ENCODE results near the gene TEN1. TPM values are rescaled to one million over a fixed set of nuclear protein-coding genes. Genes with fewer than 3 reads are reported as not detected.

Gene TEN1
- polyA plus RNA-seq, 4 donors = 22.8 to 96.6 (median 54.7) TPM

GRCh38 chr17:75942473-75942872 is 36.6 kb upstream of the TEN1 start:
- Histone ChIP-seq H3K9me3 (ENCODE audit: control insufficient read depth in 2 of 2, insufficient read depth in 1 of 2, low read depth in 1 of 2, low read length in 1 of 2) (no peaks in the 10 kb centered on the region), H3K4me1 (ENCODE audit: control insufficient read depth in 3 of 3, insufficient read depth in 2 of 3, low read depth in 1 of 3, low read length in 2 of 3) (peaks cover 0 to 8% (median 0%) of the 10 kb centered on the region in 3 donors), H3K27ac (ENCODE audit: low read depth in 1 of 3, low read length in 2 of 3) (no peak overlapping the region), H3K36me3 (ENCODE audit: control insufficient read depth in 3 of 3, insufficient read depth in 2 of 3, low read depth in 1 of 3, low read length in 3 of 3) (peaks cover 4 to 29% (median 5%) of the 10 kb centered on the region in 3 donors), H3K27me3 (ENCODE audit: control insufficient read depth in 3 of 3, insufficient read depth in 3 of 3, low read length in 3 of 3) (no peaks in the 10 kb centered on the region), H3K4me3 (ENCODE audit: low read depth in 1 of 3, low read length in 3 of 3) (no peak overlapping the region)
- FAIRE-seq (no peak), DNase-seq (no peak)
- 81 to 95% (median 92%) methylated on average over 4 of the region's 4 CpGs for WGBS, 3 donors

GRCh38 chr17:75943491-75943890 is 35.5 kb upstream of the TEN1 start:
- H3K4me3 ChIP-seq (ENCODE audit: low read depth in 1 of 3, low read length in 3 of 3) = no peak overlapping the region
- FAIRE-seq = no peak
- WGBS, 3 donors = 39 to 76% (median 64%) methylated on average over 1 of the region's 1 CpG
- no peaks in the 10 kb centered on the region for H3K9me3 ChIP-seq (ENCODE audit: control insufficient read depth in 2 of 2, insufficient read depth in 1 of 2, low read depth in 1 of 2, low read length in 1 of 2)
- no peak for DNase-seq
- no peaks in the 10 kb centered on the region for H3K27me3 ChIP-seq (ENCODE audit: control insufficient read depth in 3 of 3, insufficient read depth in 3 of 3, low read length in 3 of 3)
- H3K27ac ChIP-seq (ENCODE audit: low read depth in 1 of 3, low read length in 2 of 3) = no peak overlapping the region
- peaks cover 0 to 8% (median 0%) of the 10 kb centered on the region in 3 donors for H3K4me1 ChIP-seq (ENCODE audit: control insufficient read depth in 3 of 3, insufficient read depth in 2 of 3, low read depth in 1 of 3, low read length in 2 of 3)
- H3K36me3 ChIP-seq (ENCODE audit: control insufficient read depth in 3 of 3, insufficient read depth in 2 of 3, low read depth in 1 of 3, low read length in 3 of 3) = peaks cover 4 to 35% (median 10%) of the 10 kb centered on the region in 3 donors

- DNase-seq = no peak
- WGBS, 3 donors = 58 to 69% (median 68%) methylated on average over 2 of the region's 2 CpGs
These were observed 33.8 kb upstream of the TEN1 start for GRCh38 chr17:75945211-75945610.

GRCh38 chr17:75950421-75950820 is 28.6 kb upstream of the TEN1 start:
- H3K27me3 ChIP-seq (ENCODE audit: control insufficient read depth in 3 of 3, insufficient read depth in 3 of 3, low read length in 3 of 3) = no peaks in the 10 kb centered on the region
- H3K4me1 ChIP-seq (ENCODE audit: control insufficient read depth in 3 of 3, insufficient read depth in 2 of 3, low read depth in 1 of 3, low read length in 2 of 3) = no peaks in the 10 kb centered on the region
- no peaks in the 10 kb centered on the region for H3K9me3 ChIP-seq (ENCODE audit: control insufficient read depth in 2 of 2, insufficient read depth in 1 of 2, low read depth in 1 of 2, low read length in 1 of 2)
- FAIRE-seq (no peak), DNase-seq (no peak)
- 89 to 93% (median 91%) methylated on average over 6 of the region's 6 CpGs for WGBS, 3 donors
- peaks cover 12 to 78% (median 46%) of the 10 kb centered on the region in 3 donors for H3K36me3 ChIP-seq (ENCODE audit: control insufficient read depth in 3 of 3, insufficient read depth in 2 of 3, low read depth in 1 of 3, low read length in 3 of 3)
- H3K27ac ChIP-seq (ENCODE audit: low read depth in 1 of 3, low read length in 2 of 3) = no peak overlapping the region
- no peak overlapping the region for H3K4me3 ChIP-seq (ENCODE audit: low read depth in 1 of 3, low read length in 3 of 3)

More at GRCh38 chr17:75945211-75945610, 33.8 kb upstream of the TEN1 start:
- Histone ChIP-seq H3K27me3 (ENCODE audit: control insufficient read depth in 3 of 3, insufficient read depth in 3 of 3, low read length in 3 of 3) (no peaks in the 10 kb centered on the region), H3K27ac (ENCODE audit: low read depth in 1 of 3, low read length in 2 of 3) (no peak overlapping the region), H3K9me3 (ENCODE audit: control insufficient read depth in 2 of 2, insufficient read depth in 1 of 2, low read depth in 1 of 2, low read length in 1 of 2) (no peaks in the 10 kb centered on the region), H3K4me1 (ENCODE audit: control insufficient read depth in 3 of 3, insufficient read depth in 2 of 3, low read depth in 1 of 3, low read length in 2 of 3) (peaks cover 0 to 6% (median 0%) of the 10 kb centered on the region in 3 donors), H3K4me3 (ENCODE audit: low read depth in 1 of 3, low read length in 3 of 3) (no peak overlapping the region), H3K36me3 (ENCODE audit: control insufficient read depth in 3 of 3, insufficient read depth in 2 of 3, low read depth in 1 of 3, low read length in 3 of 3) (peaks cover 8 to 53% (median 21%) of the 10 kb centered on the region in 3 donors)
- FAIRE-seq = no peak

- DNase-seq (no peak), FAIRE-seq (no peak)
- Histone ChIP-seq H3K36me3 (ENCODE audit: control insufficient read depth in 3 of 3, insufficient read depth in 2 of 3, low read depth in 1 of 3, low read length in 3 of 3) (peaks cover 12 to 79% (median 45%) of the 10 kb centered on the region in 3 donors), H3K27ac (ENCODE audit: low read depth in 1 of 3, low read length in 2 of 3) (no peak overlapping the region), H3K27me3 (ENCODE audit: control insufficient read depth in 3 of 3, insufficient read depth in 3 of 3, low read length in 3 of 3) (no peaks in the 10 kb centered on the region), H3K4me1 (ENCODE audit: control insufficient read depth in 3 of 3, insufficient read depth in 2 of 3, low read depth in 1 of 3, low read length in 2 of 3) (no peaks in the 10 kb centered on the region), H3K4me3 (ENCODE audit: low read depth in 1 of 3, low read length in 3 of 3) (no peak overlapping the region), H3K9me3 (ENCODE audit: control insufficient read depth in 2 of 2, insufficient read depth in 1 of 2, low read depth in 1 of 2, low read length in 1 of 2) (no peaks in the 10 kb centered on the region)
- WGBS, 3 donors = 75 to 90% (median 84%) methylated on average over 8 of the region's 8 CpGs
These were observed 28.0 kb upstream of the TEN1 start for GRCh38 chr17:75950855-75951554.

- WGBS, 3 donors = 15 to 49% (median 32%) methylated on average over 8 of the region's 8 CpGs
- DNase-seq (peak; percentile 71 to 90), FAIRE-seq (no peak)
- Histone ChIP-seq H3K9me3 (ENCODE audit: control insufficient read depth in 2 of 2, insufficient read depth in 1 of 2, low read depth in 1 of 2, low read length in 1 of 2) (no peaks in the 10 kb centered on the region), H3K27ac (ENCODE audit: low read depth in 1 of 3, low read length in 2 of 3) (peak overlapping the region; percentile 14 to 68 (median 32)), H3K4me3 (ENCODE audit: low read depth in 1 of 3, low read length in 3 of 3) (peak overlapping the region in 1 of 3 donors; percentile 0), H3K4me1 (ENCODE audit: control insufficient read depth in 3 of 3, insufficient read depth in 2 of 3, low read depth in 1 of 3, low read length in 2 of 3) (peaks cover 0 to 16% (median 5%) of the 10 kb centered on the region in 3 donors), H3K36me3 (ENCODE audit: control insufficient read depth in 3 of 3, insufficient read depth in 2 of 3, low read depth in 1 of 3, low read length in 3 of 3) (peaks cover 4 to 45% (median 13%) of the 10 kb centered on the region in 3 donors), H3K27me3 (ENCODE audit: control insufficient read depth in 3 of 3, insufficient read depth in 3 of 3, low read length in 3 of 3) (no peaks in the 10 kb centered on the region)
These were observed 19.8 kb upstream of the TEN1 start for GRCh38 chr17:75959051-75959838.

- DNase-seq = no peak
- no peak for FAIRE-seq
- Histone ChIP-seq H3K4me1 (ENCODE audit: control insufficient read depth in 3 of 3, insufficient read depth in 2 of 3, low read depth in 1 of 3, low read length in 2 of 3) (peaks cover 0 to 16% (median 5%) of the 10 kb centered on the region in 3 donors), H3K27ac (ENCODE audit: low read depth in 1 of 3, low read length in 2 of 3) (peak overlapping the region in 1 of 3 donors; percentile 68), H3K27me3 (ENCODE audit: control insufficient read depth in 3 of 3, insufficient read depth in 3 of 3, low read length in 3 of 3) (no peaks in the 10 kb centered on the region), H3K9me3 (ENCODE audit: control insufficient read depth in 2 of 2, insufficient read depth in 1 of 2, low read depth in 1 of 2, low read length in 1 of 2) (no peaks in the 10 kb centered on the region), H3K4me3 (ENCODE audit: low read depth in 1 of 3, low read length in 3 of 3) (no peak overlapping the region), H3K36me3 (ENCODE audit: control insufficient read depth in 3 of 3, insufficient read depth in 2 of 3, low read depth in 1 of 3, low read length in 3 of 3) (peaks cover 4 to 38% (median 14%) of the 10 kb centered on the region in 3 donors)
- 70 to 90% (median 79%) methylated on average over 11 of the region's 11 CpGs for WGBS, 3 donors
These were observed 19.1 kb upstream of the TEN1 start for GRCh38 chr17:75959839-75960511.

GRCh38 chr17:75965468-75965867 is 13.6 kb upstream of the TEN1 start:
- H3K36me3 ChIP-seq (ENCODE audit: control insufficient read depth in 3 of 3, insufficient read depth in 2 of 3, low read depth in 1 of 3, low read length in 3 of 3) = peaks cover 0 to 56% (median 10%) of the 10 kb centered on the region in 3 donors
- no peaks in the 10 kb centered on the region for H3K9me3 ChIP-seq (ENCODE audit: control insufficient read depth in 2 of 2, insufficient read depth in 1 of 2, low read depth in 1 of 2, low read length in 1 of 2)
- FAIRE-seq (no peak), DNase-seq (no peak)
- H3K27ac ChIP-seq (ENCODE audit: low read depth in 1 of 3, low read length in 2 of 3) = no peak overlapping the region
- no peak overlapping the region for H3K4me3 ChIP-seq (ENCODE audit: low read depth in 1 of 3, low read length in 3 of 3)
- no peaks in the 10 kb centered on the region for H3K27me3 ChIP-seq (ENCODE audit: control insufficient read depth in 3 of 3, insufficient read depth in 3 of 3, low read length in 3 of 3)
- WGBS, 3 donors = 95 to 96% (median 96%) methylated on average over 6 of the region's 6 CpGs
- H3K4me1 ChIP-seq (ENCODE audit: control insufficient read depth in 3 of 3, insufficient read depth in 2 of 3, low read depth in 1 of 3, low read length in 2 of 3) = peaks cover 0 to 6% (median 2%) of the 10 kb centered on the region in 3 donors
